SHP77 (cell line): ENCODE data around the gene DTX2.
A peak's percentile ranks its signal among the peaks of the same experiment; 100 is the strongest.
"Not testable (repeated sequence)": the region's sequence is repeated elsewhere in the genome, so short reads cannot be mapped to it uniquely, and the experiment has no call there.

ENCODE experiments used
- DNase-seq, 2 experiments: peaks; one replicate each; lab custom pipeline; 2025; lab: John Stamatoyannopoulos, UW

Gene DTX2

DNA sequence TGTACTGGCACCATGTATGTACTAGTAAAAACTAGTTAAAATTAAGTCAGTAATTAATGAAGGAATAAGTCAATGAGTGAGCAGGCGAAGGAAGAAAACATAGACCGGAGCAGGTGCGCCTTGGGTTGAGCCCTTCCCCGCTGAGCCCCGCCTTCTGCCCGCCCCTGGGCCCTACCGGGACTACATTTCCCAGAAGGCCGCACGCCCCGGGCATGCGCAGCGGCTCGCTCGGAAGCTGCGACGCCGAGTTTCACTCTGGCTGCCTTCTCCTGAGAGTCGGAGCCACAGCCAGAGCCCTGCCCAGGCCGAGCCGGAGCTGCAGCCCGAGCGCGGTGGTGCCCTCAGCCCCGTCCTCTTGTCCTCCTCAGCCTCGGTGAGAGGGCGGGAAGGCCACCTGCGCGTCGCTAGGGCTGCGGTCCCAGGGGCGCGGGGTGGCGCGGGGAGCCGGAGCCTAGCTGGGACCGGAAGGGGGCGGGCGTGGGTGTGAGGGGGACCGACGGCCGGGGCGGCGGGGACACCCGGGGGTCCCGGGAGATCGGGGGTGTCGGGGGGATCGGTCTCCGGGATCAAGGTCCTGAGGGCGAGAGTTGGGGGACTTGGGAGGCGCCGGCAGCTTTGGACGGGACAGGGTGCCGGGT, at the start of gene DTX2:
DTX2 (plus strand) TSS at position 246 of the 638 bp plus-strand sequence. CDS start 18,801 bp downstream, outside the sequence.
- not testable (repeated sequence) for DNase-seq

DNA sequence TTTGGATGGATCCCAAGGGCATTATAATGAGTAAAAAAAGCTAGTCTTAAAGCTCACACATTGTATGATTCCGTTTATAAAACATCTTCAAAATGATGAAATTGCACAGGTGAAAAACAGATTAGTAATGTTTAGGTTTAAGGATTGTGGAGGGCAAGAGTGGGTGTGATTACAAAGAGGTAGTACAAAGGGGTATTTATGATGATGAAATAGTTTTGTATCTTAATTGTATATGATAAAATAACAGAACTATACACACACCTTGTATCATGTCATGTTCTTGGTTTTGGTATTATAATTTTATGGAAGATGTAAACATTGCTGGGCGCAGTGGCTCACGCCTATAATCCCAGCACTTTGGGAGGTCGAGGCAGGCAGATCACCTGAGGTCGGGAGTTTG, 49.3 kb upstream of the DTX2 start:
- no peak for DNase-seq

DNA sequence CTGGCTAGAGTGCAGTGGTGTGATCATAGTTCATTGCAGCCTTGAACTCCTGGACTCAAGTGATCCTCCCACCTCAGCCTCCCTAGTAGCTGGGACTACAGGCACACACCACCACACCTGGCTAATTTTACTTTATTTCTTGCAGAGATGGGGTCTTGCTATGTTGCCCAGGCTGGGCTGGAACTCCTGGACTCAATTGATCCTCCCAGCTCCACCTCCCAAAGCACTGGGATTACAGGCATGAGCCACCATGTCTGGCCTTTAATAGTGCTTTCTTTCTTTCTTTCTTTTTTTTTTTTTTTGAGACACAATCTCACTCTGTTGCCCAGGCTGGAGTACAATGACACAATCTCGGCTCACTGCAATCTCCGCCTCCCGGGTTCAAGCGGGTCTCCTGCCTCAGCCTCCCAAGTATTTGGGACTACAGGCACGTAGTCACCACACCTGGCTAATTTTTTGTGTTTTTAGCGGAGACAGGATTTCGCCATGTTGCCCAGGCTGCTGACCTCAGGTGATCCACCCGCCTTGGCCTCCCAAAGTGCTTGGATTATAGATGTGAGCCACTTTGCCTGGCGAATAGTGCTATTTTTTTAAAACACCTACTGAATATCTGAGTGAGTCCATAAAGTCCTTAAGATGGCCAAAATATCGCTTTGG, 43.7 kb upstream of the DTX2 start:
- not testable (repeated sequence) for DNase-seq

DNA sequence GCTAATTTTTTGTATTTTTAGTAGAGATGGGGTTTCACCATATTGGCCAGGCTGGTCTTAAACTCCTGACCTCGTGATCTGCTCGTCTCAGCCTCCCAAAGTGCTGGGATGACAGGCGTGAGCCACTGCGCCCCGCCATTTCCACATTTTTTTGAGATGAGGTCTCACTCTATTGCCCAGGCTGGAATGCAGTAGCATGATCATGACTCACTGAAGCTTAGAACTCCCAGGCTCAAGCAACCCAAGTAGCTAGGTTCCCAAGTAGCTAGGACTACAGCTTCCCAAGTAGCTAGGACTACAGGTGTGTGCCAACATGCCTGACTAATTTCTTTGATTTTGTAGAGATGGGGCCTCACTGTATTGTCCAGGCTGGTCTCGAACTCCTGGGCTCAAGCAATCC, 40.4 kb upstream of the DTX2 start:
- not testable (repeated sequence) for DNase-seq

DNA sequence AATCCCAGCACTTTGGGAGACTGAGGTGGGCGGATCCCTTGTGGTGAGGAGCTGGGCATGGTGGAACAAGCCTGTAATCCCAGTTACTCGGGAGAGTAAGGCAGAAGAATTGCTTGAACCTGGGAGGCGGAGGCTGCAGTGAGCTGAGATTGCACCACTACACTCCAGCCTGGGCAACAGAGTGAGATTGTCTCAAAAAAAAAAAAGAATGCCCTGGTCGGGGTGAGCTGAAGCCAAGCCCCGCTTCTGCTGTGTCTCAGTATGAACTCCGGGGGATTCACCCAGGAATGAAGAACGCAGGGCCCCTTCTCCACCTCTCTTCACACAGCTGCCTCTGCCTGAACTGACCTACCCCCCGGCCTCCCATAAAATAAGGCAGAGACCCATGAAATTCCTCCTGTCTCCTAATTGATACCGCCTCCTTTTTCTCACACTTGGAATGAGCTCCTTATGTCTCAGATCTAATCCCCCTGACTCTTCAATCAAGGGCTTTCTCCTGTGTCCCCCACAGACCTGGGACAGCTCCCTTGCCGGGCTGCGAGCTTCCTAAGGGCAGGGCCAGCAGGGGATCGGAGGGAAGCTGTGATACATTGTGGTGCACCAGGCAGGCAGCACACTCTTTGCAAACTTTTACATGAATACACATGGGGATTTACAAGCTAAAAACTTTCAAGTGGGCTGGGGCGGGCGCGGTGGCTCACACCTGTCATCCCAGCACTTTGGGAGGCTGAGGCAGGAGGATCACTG, 37.7 kb upstream of the DTX2 start:
- DNase-seq: no peak

DNA sequence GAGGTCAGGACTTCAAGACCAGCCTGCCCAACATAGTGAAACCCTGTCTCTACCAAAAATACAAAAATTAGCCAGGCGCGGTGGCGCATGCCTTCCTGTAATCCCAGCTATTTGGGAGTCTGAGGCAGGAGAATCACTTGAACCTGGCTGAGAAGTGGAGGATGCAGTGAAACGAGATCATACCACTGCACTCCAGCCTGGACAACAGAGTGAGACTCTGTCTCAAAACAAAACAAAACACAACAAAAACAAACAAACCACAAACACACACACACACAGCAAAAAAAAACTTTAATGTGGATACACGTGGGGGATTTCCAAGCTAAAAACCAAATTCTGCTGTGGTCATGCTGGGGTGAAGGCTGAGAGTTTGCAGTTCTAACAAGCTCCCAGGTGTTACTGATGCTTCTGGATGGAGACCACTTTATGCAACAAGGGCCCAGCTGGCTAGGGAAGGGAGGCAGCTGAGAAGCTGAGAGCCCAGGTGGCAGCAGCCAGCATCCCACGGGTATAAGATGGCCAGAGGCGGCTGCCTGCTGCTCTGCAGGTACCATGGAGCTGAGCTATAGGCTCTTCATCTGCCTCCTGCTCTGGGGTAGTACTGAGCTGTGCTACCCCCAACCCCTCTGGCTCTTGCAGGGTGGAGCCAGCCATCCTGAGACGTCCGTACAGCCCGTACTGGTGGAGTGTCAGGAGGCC, 36.9 kb upstream of the DTX2 start, which contains the start of gene ZP3:
ZP3 (plus strand) TSS at position 538 of the 699 bp plus-strand sequence; CDS start at position 553, 15 bp downstream.
- DNase-seq: no peak

DNA sequence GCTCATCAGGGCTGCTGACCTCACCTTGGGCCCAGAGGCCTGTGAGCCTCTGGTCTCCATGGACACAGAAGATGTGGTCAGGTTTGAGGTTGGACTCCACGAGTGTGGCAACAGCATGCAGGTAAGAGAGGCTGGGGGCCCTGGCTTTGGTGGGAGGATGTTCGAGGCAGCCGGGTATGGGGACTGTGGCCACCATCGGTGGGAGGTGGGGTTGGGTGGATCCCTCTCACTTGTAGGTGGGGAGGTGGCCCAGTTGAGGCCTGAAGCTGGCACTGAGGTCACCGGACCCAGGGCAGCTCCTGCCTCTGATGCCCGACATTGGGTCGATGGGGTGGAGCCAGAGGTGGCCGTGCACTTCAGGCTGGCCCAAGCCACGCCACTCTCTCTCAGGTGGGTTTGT, 36.4 kb upstream of the DTX2 start:
- DNase-seq: no peak

DNA sequence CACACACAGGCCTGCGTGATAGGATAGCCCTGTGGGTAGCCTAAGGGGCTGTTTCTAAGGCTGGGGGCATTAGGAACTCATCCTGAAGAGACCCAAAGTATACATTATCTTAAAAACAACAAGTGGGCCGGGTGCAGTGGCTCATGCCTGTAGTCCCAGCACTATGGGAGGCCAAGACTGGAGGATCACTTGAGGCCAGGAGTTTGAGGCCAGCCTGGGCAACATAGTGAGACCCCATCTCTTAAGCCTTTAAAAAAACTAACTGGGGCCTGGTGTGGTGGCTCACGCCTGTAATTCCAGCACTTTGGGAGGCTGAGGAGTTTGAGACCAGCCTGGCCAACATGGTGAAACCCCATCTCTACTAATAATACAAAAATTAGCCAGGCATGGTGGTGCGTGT, 36.0 kb upstream of the DTX2 start:
- not testable (repeated sequence) for DNase-seq

DNA sequence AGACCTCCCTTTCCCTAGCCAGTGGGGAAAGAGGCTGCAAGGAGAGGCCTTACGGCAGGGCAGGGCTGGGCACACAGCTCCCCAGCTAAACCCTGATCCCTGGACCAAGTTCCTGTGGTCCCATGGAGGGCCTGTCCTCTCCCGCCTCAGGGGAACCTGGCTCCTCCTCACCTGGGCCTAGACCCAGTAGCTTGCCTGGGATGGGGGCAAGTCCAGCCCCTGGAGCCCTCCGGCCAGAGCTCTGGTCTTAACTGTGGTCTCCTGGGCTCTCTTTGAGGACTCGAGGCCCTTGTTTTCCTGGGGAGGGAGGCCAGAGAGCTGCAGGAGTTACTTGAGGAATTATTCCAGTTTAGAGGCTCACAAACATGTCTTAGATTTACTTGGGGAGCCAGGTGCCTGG, 35.3 kb upstream of the DTX2 start:
- no peak for DNase-seq

DNA sequence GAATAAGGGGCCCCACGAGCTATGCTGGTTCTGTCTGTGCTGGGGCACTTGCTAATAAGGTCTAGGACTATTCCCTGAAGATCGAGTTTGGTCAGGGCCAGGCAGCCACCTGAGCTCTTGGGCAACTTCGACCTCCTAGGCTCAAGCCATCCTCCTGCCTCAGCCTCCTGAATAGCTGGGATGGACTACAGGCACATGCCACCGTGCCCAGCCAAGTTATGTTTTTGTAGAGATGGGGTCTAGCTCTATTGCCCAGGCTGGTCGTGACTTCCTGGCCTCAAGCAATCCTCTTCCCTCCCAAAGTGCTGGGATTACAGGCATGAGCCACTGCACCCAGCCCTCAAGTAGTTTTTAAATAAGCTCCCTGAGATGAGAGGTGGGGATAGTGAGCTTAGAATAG, 33.9 kb upstream of the DTX2 start:
- DNase-seq: no peak

DNA sequence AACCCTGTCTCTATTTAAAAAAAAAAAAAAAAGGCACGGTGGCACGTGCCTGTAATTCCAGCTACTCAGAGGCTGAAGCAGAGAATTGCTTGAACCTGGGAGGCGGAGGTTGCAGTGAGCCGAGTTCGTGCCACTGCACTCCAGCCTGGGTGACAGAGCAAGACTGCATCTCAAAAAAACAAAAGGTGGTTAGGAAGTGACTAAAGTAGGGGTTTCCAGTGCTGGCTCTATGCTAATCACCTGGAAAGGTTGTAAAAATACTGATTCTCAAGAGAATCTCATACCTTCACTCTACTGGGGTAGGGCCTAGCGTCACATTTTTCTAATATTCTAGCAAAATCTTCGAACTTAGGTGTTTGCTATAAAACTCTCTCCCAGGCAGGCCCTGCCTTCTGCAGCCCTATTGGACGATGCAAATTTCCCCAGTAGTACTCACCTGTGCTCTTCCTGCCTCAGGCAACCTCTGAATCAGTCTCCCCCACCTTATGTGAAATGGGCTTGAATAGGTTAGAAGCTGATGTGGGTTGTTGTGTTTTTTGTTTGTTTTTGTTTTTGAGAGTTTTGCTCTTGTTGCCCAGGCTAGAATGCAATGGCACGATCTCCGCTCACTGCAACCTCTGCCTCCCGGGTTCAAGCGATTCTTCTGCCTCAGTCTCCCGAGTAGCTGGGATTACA, 33.2 kb upstream of the DTX2 start:
- no peak for DNase-seq

DNA sequence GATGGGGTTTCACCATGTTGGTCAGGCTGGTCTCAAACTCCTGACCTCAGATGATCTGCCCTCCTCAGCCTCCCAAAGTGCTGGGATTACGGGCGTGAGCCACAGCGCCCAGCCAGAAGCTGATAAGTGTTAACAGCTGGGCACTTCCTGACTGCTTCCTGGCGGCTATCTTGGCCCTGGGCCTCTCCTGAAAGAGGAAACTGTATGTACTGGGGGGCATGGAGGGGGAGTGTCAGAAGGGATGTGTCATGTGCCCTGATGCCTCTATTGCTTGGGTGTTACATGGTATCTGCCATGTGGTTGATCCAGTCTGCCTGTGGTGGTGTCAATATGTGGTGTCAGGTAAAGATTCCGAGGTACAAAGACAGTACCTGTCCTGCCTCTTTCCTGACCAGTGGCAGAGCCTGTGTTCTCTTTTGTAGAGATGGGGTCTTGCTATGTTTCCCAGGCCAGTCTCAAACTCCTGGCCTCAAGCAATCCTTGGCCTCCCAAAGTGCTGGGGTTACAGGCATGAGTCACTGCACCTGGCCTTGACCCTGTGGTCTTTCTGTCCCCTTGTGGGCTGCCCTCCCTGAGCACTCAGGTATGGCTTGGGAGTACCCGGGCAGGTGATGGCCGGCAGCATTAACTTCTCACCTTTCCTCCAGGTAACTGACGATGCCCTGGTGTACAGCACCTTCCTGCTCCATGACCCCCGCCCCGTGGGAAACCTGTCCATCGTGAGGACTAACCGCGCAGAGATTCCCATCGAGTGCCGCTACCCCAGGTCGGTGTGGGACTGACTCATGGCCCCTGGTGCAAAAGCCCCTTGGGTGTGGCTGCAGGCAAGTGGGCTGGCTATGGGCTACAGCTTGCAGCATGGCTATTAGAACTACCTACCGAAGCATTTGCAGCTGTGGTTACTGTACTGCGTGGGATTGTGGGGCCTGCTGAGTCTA, 32.4 kb upstream of the DTX2 start:
- no peak for DNase-seq

DNA sequence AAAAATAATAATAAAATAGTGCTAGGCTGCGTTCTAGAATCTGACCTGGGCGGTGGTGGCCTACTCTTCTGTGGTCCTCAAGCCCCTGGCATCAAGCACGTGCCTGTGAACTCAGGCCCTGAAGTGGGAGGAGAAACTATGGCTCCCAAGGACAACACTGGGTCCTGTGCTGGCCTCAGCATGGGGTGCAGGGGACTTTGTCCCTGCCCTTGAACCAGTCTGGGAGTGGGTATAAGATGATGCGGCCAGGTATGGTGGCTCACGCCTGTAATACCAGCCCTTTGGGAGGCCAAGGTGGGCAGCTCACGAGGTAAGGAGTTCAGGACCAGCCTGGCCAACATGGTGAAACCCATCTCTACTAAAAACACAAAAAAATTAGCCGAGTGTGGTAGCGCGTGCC, 31.3 kb upstream of the DTX2 start:
- DNase-seq: no peak

DNA sequence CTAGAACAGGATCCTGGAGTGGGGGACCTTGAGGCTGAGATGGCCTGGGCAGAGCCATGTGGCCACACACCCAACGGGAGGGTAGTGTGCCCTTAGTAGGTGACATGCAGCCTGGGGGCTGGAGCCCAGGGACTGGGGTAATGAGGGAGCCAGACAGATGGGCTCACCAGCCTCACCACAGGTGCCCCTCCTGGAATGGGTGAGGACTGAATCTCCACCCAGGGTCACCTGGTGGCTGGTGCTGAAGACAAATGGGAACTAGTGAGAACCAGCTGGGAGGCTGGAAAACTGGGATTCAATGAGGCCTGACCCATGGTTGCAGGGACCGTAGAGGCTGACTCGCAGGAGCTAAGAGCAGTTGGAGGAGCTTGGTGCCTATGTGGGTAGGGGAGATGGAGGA, 30.7 kb upstream of the DTX2 start:
- no peak for DNase-seq

DNA sequence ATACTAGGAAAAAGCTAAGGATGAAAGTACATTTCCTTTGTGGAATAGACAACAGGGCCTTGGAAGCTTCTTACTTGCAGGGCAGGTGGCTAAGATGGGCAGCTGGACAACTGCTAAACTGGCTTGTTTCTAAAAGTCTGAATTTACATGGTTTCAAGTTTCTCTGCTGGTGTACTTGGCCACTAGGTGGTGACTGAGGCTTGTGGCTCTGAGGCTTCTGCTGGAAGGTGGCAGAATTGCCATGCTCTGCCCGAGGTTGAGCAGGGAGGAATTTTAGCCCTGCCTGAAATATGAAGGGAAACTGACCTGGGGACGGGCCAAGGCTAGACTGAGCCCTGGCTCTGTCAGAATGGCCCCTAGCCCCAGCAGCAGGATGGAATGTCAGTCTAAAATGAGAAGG, 23.6 kb upstream of the DTX2 start:
- peak; percentile 49 to 62 for DNase-seq

DNA sequence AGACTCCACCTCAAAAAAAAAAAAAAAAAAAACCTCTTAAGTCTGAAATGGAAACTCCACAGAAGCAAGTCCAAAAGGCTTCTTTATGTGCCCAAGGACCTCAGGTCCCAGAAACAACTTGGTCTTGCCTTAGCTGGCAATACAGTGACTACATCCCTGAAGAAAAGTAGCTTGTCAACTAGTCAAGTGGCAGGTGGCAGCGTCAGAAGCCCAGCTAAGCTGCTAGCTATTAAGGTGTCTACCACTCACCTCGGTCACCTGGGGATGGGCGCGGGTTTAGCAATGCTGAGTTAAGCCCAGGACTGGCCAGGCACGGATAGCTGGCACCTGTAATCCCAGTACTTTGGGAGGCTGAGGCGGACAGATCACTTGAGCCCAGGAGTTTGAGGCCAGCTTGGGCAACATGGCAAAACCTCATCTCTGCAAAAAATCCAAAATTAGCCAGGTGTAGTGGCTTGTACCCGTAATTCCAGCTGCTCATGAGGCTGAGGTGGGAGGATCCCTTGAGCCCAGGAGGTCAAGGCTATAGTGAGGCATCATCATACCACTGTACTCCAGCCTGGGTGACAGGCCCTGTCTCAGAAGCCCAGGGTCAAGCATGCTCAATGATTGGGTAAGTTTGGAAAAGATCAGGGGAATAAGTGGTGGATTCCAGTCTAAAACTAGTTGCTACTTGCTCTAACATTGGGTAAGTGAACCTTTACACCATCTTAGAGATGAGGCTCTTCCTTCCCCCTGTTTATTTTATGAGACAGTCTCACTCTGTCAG, 22.2 kb upstream of the DTX2 start:
- DNase-seq: not testable (repeated sequence)

DNA sequence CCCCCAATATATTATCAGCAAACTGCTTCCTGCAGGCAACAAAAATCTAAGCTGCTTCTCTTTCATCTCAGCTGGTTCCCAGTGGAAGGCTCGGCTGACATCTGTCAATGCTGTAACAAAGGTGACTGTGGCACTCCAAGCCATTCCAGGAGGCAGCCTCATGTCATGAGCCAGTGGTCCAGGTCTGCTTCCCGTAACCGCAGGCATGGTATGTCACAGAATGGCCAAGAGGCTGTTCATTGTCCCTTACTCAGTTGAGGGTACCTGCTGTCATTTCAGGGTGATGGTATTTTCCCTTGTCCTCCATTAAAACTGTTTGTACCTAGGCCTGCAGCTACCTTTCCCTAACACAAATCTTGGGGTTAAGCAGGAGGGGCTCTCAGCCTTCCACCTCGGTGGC, 21.1 kb upstream of the DTX2 start:
- DNase-seq: not testable (repeated sequence)

DNA sequence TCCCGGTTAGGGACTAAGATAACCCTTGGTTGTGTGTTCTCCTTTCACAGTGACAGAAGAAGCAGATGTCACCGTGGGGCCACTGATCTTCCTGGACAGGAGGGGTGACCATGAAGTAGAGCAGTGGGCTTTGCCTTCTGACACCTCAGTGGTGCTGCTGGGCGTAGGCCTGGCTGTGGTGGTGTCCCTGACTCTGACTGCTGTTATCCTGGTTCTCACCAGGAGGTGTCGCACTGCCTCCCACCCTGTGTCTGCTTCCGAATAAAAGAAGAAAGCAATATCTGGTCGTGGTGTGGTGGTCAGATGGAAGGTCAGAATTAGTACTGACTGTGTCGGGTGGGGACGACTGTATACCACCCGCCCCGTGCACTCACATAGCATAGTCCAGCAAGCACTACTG, 19.7 kb upstream of the DTX2 start:
- DNase-seq: not testable (repeated sequence)

DNA sequence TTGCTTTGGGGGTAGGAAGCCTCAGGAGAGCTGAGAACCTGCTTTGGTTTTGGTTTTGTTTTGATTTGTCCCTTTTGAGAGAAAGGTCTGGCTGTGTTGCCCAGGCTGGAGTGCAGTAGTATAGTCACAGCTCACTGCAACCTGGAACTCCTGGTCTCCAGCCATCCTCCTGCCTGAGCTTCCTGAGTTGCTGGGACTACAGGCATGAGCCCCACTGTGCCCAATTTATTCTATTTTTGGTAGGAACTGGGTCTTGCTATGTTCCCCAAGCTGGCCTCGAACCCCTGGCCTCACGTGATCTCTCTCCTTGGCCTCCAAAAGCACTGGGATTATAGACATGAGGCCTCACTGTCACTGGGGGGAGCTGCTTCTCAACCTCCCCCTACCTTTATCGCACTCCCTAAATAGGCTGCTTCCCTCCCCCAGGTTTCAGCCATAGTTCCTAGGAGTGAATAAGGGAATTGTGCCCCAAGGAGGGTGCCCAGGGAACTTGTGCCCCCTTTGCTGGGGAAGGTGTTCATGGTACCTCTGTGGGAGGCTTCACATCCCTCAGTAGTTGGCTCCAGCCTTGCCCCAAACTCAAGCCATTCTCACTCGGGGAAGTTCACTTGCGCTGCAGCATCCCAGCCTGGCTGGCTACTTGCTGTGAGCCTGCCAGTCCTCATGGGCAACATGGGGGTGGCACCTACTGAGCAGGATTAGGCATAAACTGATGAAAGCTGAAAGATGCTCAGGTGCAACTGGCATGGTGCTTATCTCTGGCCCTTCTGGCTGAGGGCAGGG, 18.7 kb upstream of the DTX2 start:
- DNase-seq: not testable (repeated sequence)
